ENCODE measurements around the gene PUM1. TPM values are rescaled to one million over a fixed set of nuclear protein-coding genes. Genes with fewer than 3 reads are reported as not detected.

Gene PUM1
- total and polyA plus RNA-seq, 10 of the 15 experiments (the other 5 are each of a cell fraction or from before 2014, with no cell fraction given), result 21.4 to 75.3 (median 42.4) TPM

DNA sequence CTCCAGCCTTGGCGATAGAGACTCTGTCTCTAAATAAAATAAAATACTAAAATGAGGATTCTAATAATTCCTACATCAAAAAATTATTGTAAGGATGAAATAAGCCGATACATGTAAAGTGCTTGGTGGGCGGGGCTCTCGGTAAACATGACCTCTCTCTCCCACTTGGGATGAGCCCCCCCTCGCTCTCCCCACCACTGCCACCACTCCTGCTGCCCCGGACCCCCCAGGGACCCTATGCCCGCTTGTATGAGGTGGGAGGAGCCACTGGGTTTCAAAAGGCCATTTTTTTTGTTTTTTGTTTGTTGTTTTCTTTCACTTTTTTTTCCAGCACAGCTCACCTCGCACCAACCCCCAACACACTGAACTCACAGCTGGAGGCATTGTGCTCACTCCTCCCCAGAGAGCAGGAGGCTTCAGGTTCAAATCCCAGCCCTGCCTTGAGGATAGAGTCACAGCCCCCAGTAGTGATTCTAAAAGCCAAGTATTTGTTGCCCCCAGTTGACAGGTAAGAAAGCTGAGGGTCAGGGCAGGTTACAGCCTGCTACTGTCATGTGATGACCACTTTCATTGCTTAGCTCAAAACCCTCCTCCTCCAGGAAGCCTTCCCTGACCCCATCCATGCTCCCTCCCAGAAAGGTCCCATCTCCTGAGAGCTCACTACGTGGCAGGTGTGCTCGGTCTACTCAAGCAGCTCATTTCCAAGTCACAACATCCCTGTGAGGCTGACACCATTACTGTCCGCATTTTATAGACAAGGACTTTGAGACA is 161.1 kb downstream of the PUM1 start:
- no peak for ATAC-seq
- FAIRE-seq, result no peak
- Histone ChIP-seq H3K9ac (ENCODE audit: control insufficient read depth, insufficient read depth, low read length) (no peak overlapping the region), H3K4me3 (no peak overlapping the region), H2AFZ (ENCODE audit: control insufficient read depth, low read depth, low read length) (no peak overlapping the region), H3K4me1 (ENCODE audit: control insufficient read depth, insufficient read depth, low read length) (no peaks in the 10 kb centered on the region), H3K27me3 (replicated peaks in 1 of 2; ENCODE audit: control insufficient read depth in 2 of 2, insufficient read depth in 2 of 2, low read length in 1 of 2) (peaks cover 14 to 16% of the 10 kb centered on the region in 2 experiments), H3K36me3 (ENCODE audit: control insufficient read depth in 2 of 2, insufficient read depth in 2 of 2, low read length in 1 of 2) (no peaks in the 10 kb centered on the region), H3K9me3 (replicated peaks; ENCODE audit: control insufficient read depth, insufficient read depth, low read length) (no peaks in the 10 kb centered on the region), H3K4me2 (ENCODE audit: control insufficient read depth, insufficient read depth) (no peak overlapping the region), H4K20me1 (ENCODE audit: control insufficient read depth, insufficient read depth) (no peaks in the 10 kb centered on the region), H3K79me2 (ENCODE audit: control insufficient read depth, insufficient read depth, low read length) (no peaks in the 10 kb centered on the region), H3K27ac (ENCODE audit: control insufficient read depth, insufficient read depth) (no peak overlapping the region)
- in situ Hi-C loops (cut with MboI), result no loop called here
- BruUV-seq (replicated peaks), result no TSS peak
- no peak for DNase-seq (ENCODE audit: low read depth, low spot score)
- SMC1A ChIA-PET (ENCODE audit: uncharacterized antibody, unreplicated experiment), result interaction anchor here (0.8 to 1.4 kb wide), 3 partner anchors 15 to 103 kb away, joined by 3 read pairs; no protein-coding TSS in a partner anchor
- WGBS (ENCODE audit: insufficient coverage, insufficient replicate concordance, low lambda C conversion rate, missing lambda C conversion rate), result 0% methylated on average over 11 of the region's 11 CpGs
- intact Hi-C loops (cut with micrococcal nuclease; ENCODE audit: unreplicated experiment), result no loop called here
- RAD21 ChIA-PET (ENCODE audit: unreplicated experiment), result interaction anchor here (1.1 to 3.2 kb wide), 5 partner anchors 11 to 186 kb away, joined by 4 to 10 read pairs (median 4); no protein-coding TSS in a partner anchor
- POLR2A ChIA-PET, result no interaction called here
- CTCF ChIA-PET, result interaction anchor here (0.6 to 3.2 kb wide), 4 partner anchors 8 to 125 kb away, joined by 4 to 21 read pairs (median 8); no protein-coding TSS in a partner anchor
- no peak for TF ChIP-seq SIN3A (IDR thresholded peaks at IDR 0.05; ENCODE audit: low read depth, low read length)
- TF ChIP-seq GATAD2B (conservative IDR thresholded peaks at IDR 0.05; ENCODE audit: low read depth), result no peak
- TF ChIP-seq, protein P1, sequence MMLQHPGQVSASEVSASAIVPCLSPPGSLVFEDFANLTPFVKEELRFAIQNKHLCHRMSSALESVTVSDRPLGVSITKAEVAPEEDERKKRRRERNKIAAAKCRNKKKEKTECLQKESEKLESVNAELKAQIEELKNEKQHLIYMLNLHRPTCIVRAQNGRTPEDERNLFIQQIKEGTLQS (IDR thresholded peaks at IDR 0.05; ENCODE audit: borderline replicate concordance, extremely low read depth, low read depth, low read length), result no peak
- no peak for TF ChIP-seq MYC (IDR thresholded peaks at IDR 0.05; ENCODE audit: insufficient read depth, insufficient read length, insufficient replicate concordance, low read length, severe bottlenecking)
- TF ChIP-seq, protein P2, sequence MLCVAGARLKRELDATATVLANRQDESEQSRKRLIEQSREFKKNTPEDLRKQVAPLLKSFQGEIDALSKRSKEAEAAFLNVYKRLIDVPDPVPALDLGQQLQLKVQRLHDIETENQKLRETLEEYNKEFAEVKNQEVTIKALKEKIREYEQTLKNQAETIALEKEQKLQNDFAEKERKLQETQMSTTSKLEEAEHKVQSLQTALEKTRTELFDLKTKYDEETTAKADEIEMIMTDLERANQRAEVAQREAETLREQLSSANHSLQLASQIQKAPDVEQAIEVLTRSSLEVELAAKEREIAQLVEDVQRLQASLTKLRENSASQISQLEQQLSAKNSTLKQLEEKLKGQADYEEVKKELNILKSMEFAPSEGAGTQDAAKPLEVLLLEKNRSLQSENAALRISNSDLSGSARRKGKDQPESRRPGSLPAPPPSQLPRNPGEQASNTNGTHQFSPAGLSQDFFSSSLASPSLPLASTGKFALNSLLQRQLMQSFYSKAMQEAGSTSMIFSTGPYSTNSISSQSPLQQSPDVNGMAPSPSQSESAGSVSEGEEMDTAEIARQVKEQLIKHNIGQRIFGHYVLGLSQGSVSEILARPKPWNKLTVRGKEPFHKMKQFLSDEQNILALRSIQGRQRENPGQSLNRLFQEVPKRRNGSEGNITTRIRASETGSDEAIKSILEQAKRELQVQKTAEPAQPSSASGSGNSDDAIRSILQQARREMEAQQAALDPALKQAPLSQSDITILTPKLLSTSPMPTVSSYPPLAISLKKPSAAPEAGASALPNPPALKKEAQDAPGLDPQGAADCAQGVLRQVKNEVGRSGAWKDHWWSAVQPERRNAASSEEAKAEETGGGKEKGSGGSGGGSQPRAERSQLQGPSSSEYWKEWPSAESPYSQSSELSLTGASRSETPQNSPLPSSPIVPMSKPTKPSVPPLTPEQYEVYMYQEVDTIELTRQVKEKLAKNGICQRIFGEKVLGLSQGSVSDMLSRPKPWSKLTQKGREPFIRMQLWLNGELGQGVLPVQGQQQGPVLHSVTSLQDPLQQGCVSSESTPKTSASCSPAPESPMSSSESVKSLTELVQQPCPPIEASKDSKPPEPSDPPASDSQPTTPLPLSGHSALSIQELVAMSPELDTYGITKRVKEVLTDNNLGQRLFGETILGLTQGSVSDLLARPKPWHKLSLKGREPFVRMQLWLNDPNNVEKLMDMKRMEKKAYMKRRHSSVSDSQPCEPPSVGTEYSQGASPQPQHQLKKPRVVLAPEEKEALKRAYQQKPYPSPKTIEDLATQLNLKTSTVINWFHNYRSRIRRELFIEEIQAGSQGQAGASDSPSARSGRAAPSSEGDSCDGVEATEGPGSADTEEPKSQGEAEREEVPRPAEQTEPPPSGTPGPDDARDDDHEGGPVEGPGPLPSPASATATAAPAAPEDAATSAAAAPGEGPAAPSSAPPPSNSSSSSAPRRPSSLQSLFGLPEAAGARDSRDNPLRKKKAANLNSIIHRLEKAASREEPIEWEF (IDR thresholded peaks at IDR 0.05; ENCODE audit: insufficient replicate concordance, low read depth, low read length), result no peak
- TF ChIP-seq, protein P3, sequence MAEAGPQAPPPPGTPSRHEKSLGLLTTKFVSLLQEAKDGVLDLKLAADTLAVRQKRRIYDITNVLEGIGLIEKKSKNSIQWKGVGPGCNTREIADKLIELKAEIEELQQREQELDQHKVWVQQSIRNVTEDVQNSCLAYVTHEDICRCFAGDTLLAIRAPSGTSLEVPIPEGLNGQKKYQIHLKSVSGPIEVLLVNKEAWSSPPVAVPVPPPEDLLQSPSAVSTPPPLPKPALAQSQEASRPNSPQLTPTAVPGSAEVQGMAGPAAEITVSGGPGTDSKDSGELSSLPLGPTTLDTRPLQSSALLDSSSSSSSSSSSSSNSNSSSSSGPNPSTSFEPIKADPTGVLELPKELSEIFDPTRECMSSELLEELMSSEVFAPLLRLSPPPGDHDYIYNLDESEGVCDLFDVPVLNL (IDR thresholded peaks at IDR 0.05; ENCODE audit: low read depth, low read length), result no peak
- TF ChIP-seq SUPT20H (IDR thresholded peaks at IDR 0.05; ENCODE audit: borderline replicate concordance, control insufficient read depth, low read depth, low read length), result no peak
- no peak for TF ChIP-seq TARDBP (IDR thresholded peaks at IDR 0.05; ENCODE audit: borderline replicate concordance)
- TF ChIP-seq CBFB (IDR thresholded peaks at IDR 0.05; ENCODE audit: low read depth), result no peak
- TF ChIP-seq HDAC2 (IDR thresholded peaks at IDR 0.05), result no peak
- TF ChIP-seq ZNF207 (IDR thresholded peaks at IDR 0.05; ENCODE audit: borderline replicate concordance), result no peak
- TF ChIP-seq NR2F1 (conservative IDR thresholded peaks at IDR 0.05), result no peak
- no peak for TF ChIP-seq MTA2 (IDR thresholded peaks at IDR 0.05; ENCODE audit: low read depth)
- TF ChIP-seq ETV6 (conservative IDR thresholded peaks at IDR 0.05 in 1 of 2, IDR thresholded peaks at IDR 0.05 in 1 of 2; ENCODE audit: borderline replicate concordance in 1 of 2, low read depth in 1 of 2), result no peak
- TF ChIP-seq NFYA (IDR thresholded peaks at IDR 0.05; ENCODE audit: borderline replicate concordance, low read depth, low read length), result no peak

All from GM12878 (cell line).